HepG2 (cell line): ENCODE measurements around the gene ZNF234. TPM values are rescaled to one million over a fixed set of nuclear protein-coding genes. Genes with fewer than 3 reads are reported as not detected.

ENCODE experiments used
- ARID4A ChIP-seq: sonication (generic); formaldehyde crosslinking; IDR thresholded peaks from 2 replicates; pipeline ENCODE4 v1.5.0; 2020; ENCODE audit warnings: mild to moderate bottlenecking, missing genetic modification reagents, borderline replicate concordance
- CSRNP1 ChIP-seq: sonication (generic); formaldehyde crosslinking; IDR thresholded peaks from 2 replicates; pipeline ENCODE4 v1.8.1; 2023; ENCODE audit warnings: mild to moderate bottlenecking, missing genetic modification reagents
- HDAC2 ChIP-seq: sonication (generic); formaldehyde crosslinking; IDR thresholded peaks from 2 replicates; pipeline ENCODE4 v1.4.0; 2020; ENCODE audit warnings: missing genetic modification reagents
- KDM2A ChIP-seq: sonication (generic); formaldehyde crosslinking; IDR thresholded peaks from 2 replicates; pipeline ENCODE4 v1.4.0; 2020; ENCODE audit warnings: low read depth, missing genetic modification reagents, borderline replicate concordance
- PHF20 ChIP-seq: sonication (generic); formaldehyde crosslinking; IDR thresholded peaks from 2 replicates; pipeline ENCODE4 v1.5.0; 2020; ENCODE audit warnings: mild to moderate bottlenecking, missing genetic modification reagents
- POLR2A ChIP-seq, 2 experiments: IDR thresholded peaks; 2 replicates each; pipeline ENCODE4 v1.6.1; 2011; ENCODE audit warnings: low read depth in 2 of 2, low read length in 2 of 2, mild to moderate bottlenecking in 1 of 2, moderate library complexity in 1 of 2; ENCODE audit not compliant: insufficient read depth in 1 of 2
- PRDM15 ChIP-seq: sonication (generic); formaldehyde crosslinking; IDR thresholded peaks from 2 replicates; pipeline ENCODE4 v1.4.0; 2020; ENCODE audit warnings: missing genetic modification reagents
- RBFOX2 ChIP-seq: fragments of 200-400 bp; formaldehyde crosslinking; IDR thresholded peaks from 2 replicates; pipeline ENCODE4 v1.6.1; 2017; ENCODE audit warnings: low read depth, mild to moderate bottlenecking, low read length
- SALL1 ChIP-seq: sonication (generic); formaldehyde crosslinking; IDR thresholded peaks from 2 replicates; pipeline ENCODE4 v1.8.0; 2022; ENCODE audit warnings: mild to moderate bottlenecking, missing genetic modification reagents
- TARDBP ChIP-seq: sonication (generic); formaldehyde crosslinking; IDR thresholded peaks from 2 replicates; pipeline ENCODE4 v1.8.0; 2022; ENCODE audit warnings: mild to moderate bottlenecking, missing genetic modification reagents
- TOPORS ChIP-seq: sonication (generic); formaldehyde crosslinking; IDR thresholded peaks from 2 replicates; pipeline ENCODE4 v1.8.0; 2023; ENCODE audit warnings: mild to moderate bottlenecking, missing genetic modification reagents
- ZBTB8A ChIP-seq: sonication (generic); formaldehyde crosslinking; IDR thresholded peaks from 2 replicates; pipeline ENCODE4 v1.4.0; 2020; ENCODE audit warnings: mild to moderate bottlenecking, low read depth, missing genetic modification reagents, borderline replicate concordance
- ZNF333 ChIP-seq: sonication (generic); formaldehyde crosslinking; IDR thresholded peaks from 2 replicates; pipeline ENCODE4 v1.4.0; 2020; ENCODE audit warnings: mild to moderate bottlenecking, missing genetic modification reagents, borderline replicate concordance
- ZNF44 ChIP-seq: sonication (generic); formaldehyde crosslinking; IDR thresholded peaks from 2 replicates; pipeline ENCODE4 v1.5.1; 2020; ENCODE audit warnings: mild to moderate bottlenecking, missing genetic modification reagents
- ZNF597 ChIP-seq: sonication (generic); formaldehyde crosslinking; IDR thresholded peaks from 2 replicates; pipeline ENCODE4 v1.5.0; 2020; ENCODE audit warnings: missing genetic modification reagents
- ZNF746 ChIP-seq: sonication (generic); formaldehyde crosslinking; IDR thresholded peaks from 2 replicates; pipeline ENCODE4 v1.8.0; 2022; ENCODE audit warnings: mild to moderate bottlenecking, missing genetic modification reagents
- ZNF782 ChIP-seq: sonication (generic); formaldehyde crosslinking; IDR thresholded peaks from 2 replicates; pipeline ENCODE4 v1.4.0; 2020; ENCODE audit warnings: missing genetic modification reagents, mild to moderate bottlenecking, borderline replicate concordance
- polyA plus RNA-seq, 8 experiments: library from polyadenylated mRNA; depleted of rRNA in 3 of 8; stranded (reverse) in 7 of 8; unstranded in 1 of 8; fragments of >200 nt; fragmentation: Illumina TruSeq in 4 of 8; extraction: Trizol in 4 of 8; gene quantifications; 2 replicates each; pipeline versions ENCODE4 v1.2.1 to v1.2.3, GENCODE V29; 2011 to 2016; ENCODE audit warnings: low read depth in 4 of 8, missing spikeins in 1 of 8, mixed read lengths in 1 of 8; ENCODE audit not compliant: insufficient read depth in 1 of 8
- total RNA-seq, 5 experiments: library from RNA; depleted of rRNA; stranded (reverse); fragments of >200 nt; fragmentation: Illumina TruSeq; extraction: Trizol; gene quantifications; 2 replicates each; pipeline ENCODE4 v1.2.3, GENCODE V29; 2016; ENCODE audit warnings: low read depth in 1 of 5

ZNF234 gene
- total and polyA plus RNA-seq, 2 of the 13 experiments (the other 11 are each of a cell fraction or from before 2014, with no cell fraction given): 3.5 to 11.2 TPM

- TF ChIP-seq ZNF333 (CRISPR knock-in tag) (0 out of 2 replicates have a peak, but pooled peaks have one; percentile 60), ZNF746 (no peak), SALL1 (CRISPR knock-in tag) (peak; percentile 60), ZBTB8A (no peak), ZNF782 (CRISPR knock-in tag) (0 out of 2 replicates have a peak, but pooled peaks have one; percentile 52), TOPORS (peak; percentile 58; the same call in 1 of the 2 replicates), POLR2A (IDR thresholded peaks at IDR 0.05; ENCODE audit: insufficient read depth in 1 of 2, low read depth in 2 of 2, low read length in 2 of 2) (peak; percentile 62 to 80), TARDBP (CRISPR knock-in tag) (peak; percentile 79), KDM2A (CRISPR knock-in tag) (peak; percentile 63), CSRNP1 (CRISPR knock-in tag) (0 out of 2 replicates have a peak, but pooled peaks have one; percentile 43), ZNF44 (CRISPR knock-in tag) (0 out of 2 replicates have a peak, but pooled peaks have one; percentile 16), RBFOX2 (peak; percentile 40; the same call in 1 of the 2 replicates), HDAC2 (CRISPR knock-in tag) (no peak), PRDM15 (CRISPR knock-in tag) (no peak), ZNF597 (CRISPR knock-in tag) (no peak), PHF20 (peak; percentile 79), ARID4A (peak; percentile 91)
Observed at GRCh38 chr19:44093931-44094765, 47.2 kb upstream of the ZNF234 start, which contains the start of gene ZNF224 (continued).
